Skeletal muscle satellite cell (primary cell): ENCODE results near the gene SRRM1.

Experiments used
- H3K27me3 ChIP-seq: 2 replicates; pipeline ENCODE4 v1.7.0; 2013; ENCODE audit warnings: low read length; ENCODE audit not compliant: control insufficient read depth, insufficient read depth
- H3K36me3 ChIP-seq: 2 replicates; pipeline ENCODE4 v1.7.0; 2013; ENCODE audit warnings: mild to moderate bottlenecking, control low read depth, low read length; ENCODE audit not compliant: insufficient read depth
- H3K4me1 ChIP-seq: 2 replicates; pipeline ENCODE4 v1.7.0; 2013; ENCODE audit warnings: low read length; ENCODE audit not compliant: control insufficient read depth, insufficient read depth
- H3K4me2 ChIP-seq: 2 replicates; pipeline ENCODE4 v1.7.0; 2013; ENCODE audit warnings: mild to moderate bottlenecking, low read length
- H3K4me3 ChIP-seq: 2 replicates; pipeline ENCODE4 v1.7.0; 2013; ENCODE audit warnings: low read length
- H3K9ac ChIP-seq: 2 replicates; pipeline ENCODE4 v1.7.0; 2013; ENCODE audit warnings: mild to moderate bottlenecking, low read depth, low read length, moderate library complexity
- H3K9me3 ChIP-seq: replicated peaks from 2 replicates; pipeline ENCODE4 v1.7.0; 2013; ENCODE audit warnings: mild to moderate bottlenecking, control low read depth, low read length

The SRRM1 gene

DNA sequence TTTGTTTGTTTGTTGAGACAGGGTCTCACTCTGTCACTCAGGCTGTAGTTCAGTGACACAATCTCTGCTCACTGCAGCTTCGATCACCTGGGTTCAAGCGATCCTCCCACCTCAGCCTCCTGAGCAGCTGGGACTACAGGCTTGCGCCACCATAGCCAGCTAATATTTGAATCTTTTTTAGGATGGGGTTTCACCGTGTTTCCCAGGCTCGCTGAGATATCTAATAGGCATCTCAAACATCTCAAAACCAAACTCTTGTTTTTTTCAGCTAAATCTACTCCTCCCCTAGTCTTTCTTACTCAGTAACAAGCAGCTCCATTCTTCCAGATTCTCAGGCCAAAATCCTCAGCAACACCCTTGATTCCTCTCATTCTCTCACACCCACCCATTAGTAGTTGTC, 22.0 kb upstream of the SRRM1 start:
- Histone ChIP-seq H3K27me3 (peaks cover 55% of the 10 kb centered on the region), H3K36me3 (no peaks in the 10 kb centered on the region), H3K9me3 (no peaks in the 10 kb centered on the region), H3K4me3 (no peak overlapping the region), H3K4me2 (no peak overlapping the region), H3K4me1 (no peaks in the 10 kb centered on the region), H3K9ac (no peak overlapping the region)

DNA sequence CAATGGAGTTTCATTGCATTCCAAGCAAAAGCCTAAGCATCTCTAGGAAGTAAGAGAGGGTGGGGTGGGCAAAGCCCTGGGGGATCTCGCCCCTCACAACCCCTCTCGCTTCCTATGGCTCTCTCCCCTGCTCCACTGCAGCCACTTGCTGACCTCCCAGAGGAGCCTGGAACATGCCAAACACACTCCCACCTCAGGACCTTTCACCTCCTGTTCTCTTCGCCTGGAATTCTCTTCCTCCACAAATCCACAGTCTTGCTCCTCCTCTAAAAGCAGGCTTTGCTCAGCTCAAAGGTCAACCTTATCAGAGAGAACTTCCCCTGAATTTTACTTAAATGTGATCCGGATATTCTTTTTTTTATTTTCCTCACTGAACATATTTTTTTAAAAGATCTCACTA, 20.9 kb upstream of the SRRM1 start:
- no peak overlapping the region for H3K4me3 ChIP-seq
- H3K27me3 ChIP-seq: peaks cover 46% of the 10 kb centered on the region
- no peak overlapping the region for H3K4me2 ChIP-seq
- H3K4me1 ChIP-seq: no peaks in the 10 kb centered on the region
- H3K36me3 ChIP-seq: no peaks in the 10 kb centered on the region
- H3K9me3 ChIP-seq: no peaks in the 10 kb centered on the region
- H3K9ac ChIP-seq: no peak overlapping the region

DNA sequence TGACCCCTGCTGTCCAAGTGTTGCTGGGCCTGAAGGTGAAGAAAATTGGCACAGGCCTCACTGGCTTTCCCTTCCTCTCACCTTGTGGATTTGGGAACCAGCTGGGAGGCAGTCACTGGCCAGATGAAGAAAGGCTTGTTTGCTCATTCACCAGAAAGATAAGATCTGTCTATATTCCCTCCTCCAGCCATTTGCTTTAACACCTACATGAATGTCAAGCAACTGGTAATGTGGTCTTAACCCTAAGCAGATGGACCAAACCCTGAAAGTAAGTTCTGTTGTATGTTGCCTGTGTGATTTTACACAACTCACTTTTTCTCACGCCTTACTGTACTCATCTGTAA, 10.3 kb upstream of the SRRM1 start:
- no peak overlapping the region for H3K4me3 ChIP-seq
- H3K4me2 ChIP-seq: no peak overlapping the region
- H3K36me3 ChIP-seq: no peaks in the 10 kb centered on the region
- no peaks in the 10 kb centered on the region for H3K9me3 ChIP-seq
- no peaks in the 10 kb centered on the region for H3K4me1 ChIP-seq
- peaks cover 31% of the 10 kb centered on the region for H3K27me3 ChIP-seq
- no peak overlapping the region for H3K9ac ChIP-seq

DNA sequence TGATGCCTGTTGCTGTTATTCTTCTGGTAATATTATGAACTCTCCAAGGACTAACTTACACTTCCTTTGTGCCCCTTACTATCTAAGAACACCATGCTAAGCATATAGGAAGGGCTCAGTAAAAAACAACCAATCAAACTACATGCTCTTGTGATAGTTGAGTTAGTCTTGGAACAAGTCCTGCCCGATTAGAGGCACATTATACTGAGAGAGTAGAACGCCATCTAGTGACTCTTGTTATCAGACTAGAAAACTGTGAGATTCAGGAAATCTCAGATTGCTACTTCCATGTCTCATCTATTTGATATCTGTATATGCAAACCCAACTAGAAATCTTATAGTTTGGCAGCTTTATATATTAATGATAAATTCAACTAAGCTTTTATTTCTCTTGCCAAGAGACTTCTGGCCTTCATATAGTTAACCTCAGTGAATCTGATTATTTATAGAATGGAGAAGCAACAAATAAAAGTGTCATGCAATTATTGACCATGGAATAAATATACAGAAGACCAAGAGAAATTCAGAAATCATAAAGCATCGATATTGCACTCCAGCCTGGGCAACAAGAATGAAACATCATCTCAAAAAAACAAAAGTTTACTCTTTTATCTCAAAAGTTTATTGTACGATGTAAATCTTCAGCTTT, 7.8 kb upstream of the SRRM1 start:
- Histone ChIP-seq H3K9me3 (no peaks in the 10 kb centered on the region), H3K9ac (no peak overlapping the region), H3K4me1 (no peaks in the 10 kb centered on the region), H3K36me3 (no peaks in the 10 kb centered on the region), H3K27me3 (peaks cover 29% of the 10 kb centered on the region), H3K4me3 (no peak overlapping the region), H3K4me2 (no peak overlapping the region)

DNA sequence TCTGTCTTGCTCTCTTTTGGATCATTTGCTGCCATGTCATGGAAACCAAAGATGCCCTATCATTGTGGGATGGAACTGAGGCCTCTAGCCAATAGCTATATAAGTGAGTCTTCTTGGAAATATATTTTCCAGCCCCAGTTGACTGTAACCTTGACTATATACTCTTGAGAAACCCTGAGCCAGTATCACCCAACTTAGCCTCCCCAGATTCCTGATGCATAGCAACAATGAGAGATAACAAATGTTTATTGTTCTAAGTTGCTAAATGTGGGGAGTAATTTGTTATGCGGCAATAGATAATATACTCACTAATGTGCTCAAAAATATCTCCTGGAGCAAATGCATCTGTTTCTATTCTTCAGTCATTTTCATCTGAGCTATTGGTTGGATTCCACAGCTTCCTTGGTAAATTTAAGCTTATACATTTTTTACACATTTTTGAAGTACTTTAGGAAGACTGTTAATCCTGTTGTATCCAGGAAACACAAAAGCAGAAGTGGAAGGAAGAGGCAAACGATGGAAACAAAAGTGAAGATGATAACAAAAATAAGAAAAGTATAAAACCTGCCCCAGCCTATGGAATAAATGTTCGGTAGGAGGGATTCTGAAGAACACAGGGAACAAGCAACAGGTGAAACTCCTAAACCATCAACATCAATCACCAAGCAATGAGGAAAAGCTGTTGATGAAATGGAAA, 6.3 kb upstream of the SRRM1 start:
- Histone ChIP-seq H3K9me3 (no peaks in the 10 kb centered on the region), H3K4me2 (no peak overlapping the region), H3K27me3 (peaks cover 21% of the 10 kb centered on the region), H3K9ac (no peak overlapping the region), H3K36me3 (no peaks in the 10 kb centered on the region), H3K4me3 (no peak overlapping the region), H3K4me1 (peaks cover 5% of the 10 kb centered on the region)

DNA sequence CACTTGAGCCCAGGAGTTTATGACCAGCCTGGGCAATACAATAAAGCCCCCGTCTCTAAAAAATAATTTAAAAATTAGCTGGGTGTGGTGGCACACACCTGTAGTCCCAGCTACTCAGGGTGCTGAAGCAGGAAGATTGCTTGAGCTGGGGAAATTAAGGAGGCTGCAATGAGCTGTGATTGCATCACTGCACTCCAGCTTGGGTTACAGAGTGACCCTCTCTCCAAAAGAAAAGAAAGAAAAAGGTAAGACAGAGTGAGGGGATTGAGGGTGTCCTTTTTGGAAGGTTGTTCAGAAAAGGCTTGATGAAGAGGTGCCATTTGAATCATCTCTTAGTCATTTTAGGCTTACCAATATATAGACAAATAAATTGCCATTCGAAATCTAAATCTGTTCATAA, 4.0 kb upstream of the SRRM1 start:
- Histone ChIP-seq H3K9ac (no peak overlapping the region), H3K4me2 (no peak overlapping the region), H3K9me3 (no peaks in the 10 kb centered on the region), H3K36me3 (no peaks in the 10 kb centered on the region), H3K4me3 (no peak overlapping the region), H3K27me3 (peaks cover 17% of the 10 kb centered on the region), H3K4me1 (peaks cover 7% of the 10 kb centered on the region)

DNA sequence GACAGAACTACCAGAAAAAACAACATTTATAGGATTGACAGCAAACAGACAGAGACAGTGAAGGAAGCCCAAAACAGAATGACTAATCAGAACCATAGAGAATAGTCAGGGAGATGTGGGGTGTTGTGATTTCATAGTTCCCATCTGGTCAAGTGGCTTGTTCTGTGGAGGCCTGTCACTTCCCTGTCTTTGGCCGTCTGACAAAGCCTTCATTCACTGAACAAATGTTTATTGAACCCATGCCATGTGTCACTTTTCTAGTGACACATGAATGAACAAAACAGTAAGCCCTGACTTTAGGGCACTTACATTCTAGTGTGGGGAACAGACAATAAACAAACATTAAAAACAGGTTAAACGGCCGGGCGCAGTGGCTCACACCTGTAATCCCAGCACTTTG, 3.2 kb upstream of the SRRM1 start:
- Histone ChIP-seq H3K36me3 (no peaks in the 10 kb centered on the region), H3K4me1 (peaks cover 15% of the 10 kb centered on the region), H3K4me2 (no peak overlapping the region), H3K27me3 (peaks cover 17% of the 10 kb centered on the region), H3K4me3 (no peak overlapping the region), H3K9ac (no peak overlapping the region), H3K9me3 (no peaks in the 10 kb centered on the region)

DNA sequence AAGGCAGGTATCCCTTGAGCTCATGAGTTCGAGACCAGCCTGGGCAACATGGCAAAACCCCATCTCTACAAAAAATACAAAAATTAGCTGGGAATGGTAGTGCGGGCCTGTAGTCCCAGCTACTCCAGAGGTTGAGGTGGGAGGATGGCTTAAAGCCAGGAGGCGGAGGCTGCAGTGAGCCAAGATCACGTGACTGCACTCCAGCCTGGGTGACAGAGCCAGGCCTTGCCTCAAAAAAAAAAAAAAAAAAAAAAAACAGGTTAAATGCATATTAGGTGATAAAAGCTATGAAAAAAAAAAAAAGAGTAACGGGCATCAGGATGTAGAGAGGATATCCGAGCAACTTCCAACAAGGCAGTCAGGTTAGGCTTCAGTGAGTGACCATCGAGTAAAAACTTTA, 2.8 kb upstream of the SRRM1 start:
- Histone ChIP-seq H3K9ac (no peak overlapping the region), H3K36me3 (peaks cover under 1% of the 10 kb centered on the region), H3K4me2 (no peak overlapping the region), H3K9me3 (no peaks in the 10 kb centered on the region), H3K27me3 (peaks cover 17% of the 10 kb centered on the region), H3K4me3 (no peak overlapping the region), H3K4me1 (peaks cover 19% of the 10 kb centered on the region)

DNA sequence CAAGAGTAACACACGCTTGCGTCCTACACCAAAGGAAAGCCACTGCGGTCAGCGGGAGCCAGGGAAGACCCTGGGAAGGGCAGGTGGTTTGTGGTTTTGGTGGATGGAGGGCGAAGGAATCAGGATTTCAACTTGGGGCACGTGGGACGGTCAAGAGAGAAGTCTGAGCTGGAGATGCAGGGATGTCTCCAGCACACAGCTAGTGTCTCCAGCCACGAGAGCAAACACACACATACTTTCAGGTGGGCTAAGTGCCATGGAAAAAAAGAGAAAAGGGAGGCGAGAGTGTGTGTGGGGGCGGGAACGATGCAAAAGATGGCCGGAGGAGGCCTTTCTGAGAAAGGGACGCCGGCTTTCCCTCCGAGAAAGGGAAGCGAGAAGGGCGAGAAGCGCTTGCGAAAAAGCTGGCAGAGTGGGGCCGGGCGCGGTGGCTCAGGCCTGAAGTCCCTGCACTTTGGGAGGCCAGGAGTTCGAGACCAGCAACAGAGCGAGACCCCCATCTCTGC, 1.4 kb upstream of the SRRM1 start:
- Histone ChIP-seq H3K9me3 (no peaks in the 10 kb centered on the region), H3K4me1 (peaks cover 21% of the 10 kb centered on the region), H3K36me3 (peaks cover 12% of the 10 kb centered on the region), H3K27me3 (peaks cover 10% of the 10 kb centered on the region), H3K4me2 (peak overlapping the region; percentile 77), H3K4me3 (peak overlapping the region; percentile 99), H3K9ac (peak overlapping the region; percentile 100)

DNA sequence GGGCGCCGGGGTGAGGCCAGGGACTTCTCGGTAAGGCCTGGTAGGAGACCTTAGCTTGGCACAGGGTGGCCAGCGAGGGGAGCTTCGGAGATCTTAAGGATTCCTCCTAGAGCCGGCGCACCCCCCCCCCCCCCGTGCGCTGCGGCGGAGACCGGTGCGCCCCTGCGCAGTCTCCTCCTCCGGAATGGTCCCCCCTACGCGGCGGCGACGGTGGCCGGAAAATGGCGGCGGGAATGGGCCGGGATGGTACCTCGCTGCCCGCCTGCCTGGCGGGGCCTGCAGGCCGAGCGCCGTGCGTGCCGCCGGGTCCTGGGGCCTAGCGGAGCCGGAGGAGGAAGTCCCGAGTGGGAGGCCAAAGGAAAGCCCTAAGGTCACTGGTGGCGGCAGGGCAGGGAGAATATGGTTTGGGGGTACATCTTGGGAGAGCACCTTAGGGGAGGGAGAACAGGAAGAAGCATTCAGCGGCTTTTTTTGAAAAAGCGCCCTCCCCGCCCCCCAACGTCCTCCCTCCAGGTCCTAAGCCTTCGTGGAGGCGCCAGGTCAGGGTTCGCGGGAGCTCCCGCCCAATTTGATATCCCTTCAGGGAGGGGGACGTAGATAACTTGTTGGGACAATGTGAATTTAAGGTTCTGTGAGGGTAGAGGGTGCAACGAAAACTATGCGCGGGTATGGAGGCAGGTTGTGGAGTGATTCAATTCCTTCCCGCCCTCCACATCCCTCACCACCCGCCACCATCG, 429 bp downstream of the SRRM1 start:
- Histone ChIP-seq H3K4me1 (peaks cover 21% of the 10 kb centered on the region), H3K9ac (peak overlapping the region; percentile 94), H3K36me3 (peaks cover 30% of the 10 kb centered on the region), H3K4me2 (peak overlapping the region; percentile 88), H3K27me3 (no peaks in the 10 kb centered on the region), H3K9me3 (no peaks in the 10 kb centered on the region), H3K4me3 (peak overlapping the region; percentile 98)

DNA sequence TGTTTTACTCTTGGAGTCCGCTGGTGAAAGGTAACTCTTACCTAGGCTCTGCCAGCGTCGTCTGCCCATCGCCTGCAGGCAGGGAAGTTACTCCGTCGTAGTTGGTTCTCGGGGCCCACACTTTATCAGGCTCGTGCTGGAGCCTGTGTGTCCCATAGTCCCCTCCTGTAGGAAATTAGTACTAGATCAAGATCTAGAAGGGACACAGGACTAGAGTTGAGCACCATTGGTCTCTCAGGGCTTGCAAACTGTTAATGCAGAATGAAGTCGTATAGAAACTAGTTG, 940 bp downstream of the SRRM1 start:
- Histone ChIP-seq H3K9ac (peak overlapping the region; percentile 94), H3K27me3 (no peaks in the 10 kb centered on the region), H3K36me3 (peaks cover 36% of the 10 kb centered on the region), H3K9me3 (no peaks in the 10 kb centered on the region), H3K4me1 (peaks cover 21% of the 10 kb centered on the region), H3K4me3 (peak overlapping the region; percentile 98), H3K4me2 (peak overlapping the region; percentile 88)
